Loucy (cell line): Measurements from ENCODE around the gene MGA.

Source experiments
- H2AFZ ChIP-seq: fragments of 200-600 bp; sonication (generic); 2 replicates; pipeline ENCODE4 v1.6.0; 2016; ENCODE audit warnings: antibody characterized with exemption, mild to moderate bottlenecking, low read length, moderate library complexity
- H3F3A ChIP-seq: fragments of 200-600 bp; 2 replicates; pipeline ENCODE4 v1.6.0; 2016; ENCODE audit warnings: antibody characterized with exemption, low read depth, mild to moderate bottlenecking
- H3K27me3 ChIP-seq: fragments of 200-600 bp; sonication (generic); 2 replicates; pipeline ENCODE4 v1.6.1; 2014; ENCODE audit warnings: low read length, mild to moderate bottlenecking; ENCODE audit not compliant: insufficient read depth, poor library complexity, severe bottlenecking
- H3K36me3 ChIP-seq: fragments of 200-600 bp; sonication (generic); 2 replicates; pipeline ENCODE4 v1.6.1; 2016; ENCODE audit warnings: low read length; ENCODE audit not compliant: insufficient read depth
- H3K4me1 ChIP-seq: fragments of 200-600 bp; sonication (generic); 2 replicates; pipeline ENCODE4 v1.5.1; 2014; ENCODE audit warnings: low read length, mild to moderate bottlenecking; ENCODE audit not compliant: insufficient read depth, poor library complexity, severe bottlenecking
- H3K4me2 ChIP-seq: fragments of 200-600 bp; sonication (generic); 2 replicates; pipeline ENCODE4 v1.6.0; 2014; ENCODE audit warnings: antibody characterized with exemption, low read length, low read depth, mild to moderate bottlenecking; ENCODE audit not compliant: poor library complexity, severe bottlenecking
- H3K4me3 ChIP-seq: fragments of 200-600 bp; sonication (generic); 2 replicates; pipeline ENCODE4 v1.5.1; 2014; ENCODE audit warnings: low read length, mild to moderate bottlenecking, mixed read lengths; ENCODE audit not compliant: poor library complexity, severe bottlenecking
- H3K79me2 ChIP-seq: fragments of 200-600 bp; sonication (generic); 2 replicates; pipeline ENCODE4 v1.6.1; 2014; ENCODE audit warnings: low read length; ENCODE audit not compliant: insufficient read depth
- H3K9ac ChIP-seq: fragments of 200-600 bp; sonication (generic); 2 replicates; pipeline ENCODE4 v1.6.0; 2014; ENCODE audit warnings: mild to moderate bottlenecking, low read depth, low read length, moderate library complexity; ENCODE audit not compliant: poor library complexity, severe bottlenecking
- H3K9me2 ChIP-seq: fragments of 200-600 bp; sonication (generic); replicated peaks from 2 replicates; pipeline ENCODE4 v1.6.1; 2016; ENCODE audit warnings: low read depth, low read length, mixed read lengths
- H3K9me3 ChIP-seq: fragments of 200-600 bp; sonication (generic); 2 replicates; pipeline ENCODE4 v1.6.1; 2014; ENCODE audit warnings: mild to moderate bottlenecking, antibody characterized with exemption, low read length, low read depth; ENCODE audit not compliant: insufficient read depth
- H4K20me1 ChIP-seq: fragments of 200-600 bp; sonication (generic); 2 replicates; pipeline ENCODE4 v1.6.0; 2014; ENCODE audit warnings: antibody characterized with exemption, low read length, mild to moderate bottlenecking; ENCODE audit not compliant: insufficient read depth, poor library complexity, severe bottlenecking
- CTCF ChIP-seq: fragments of 200-600 bp; sonication (generic); conservative IDR thresholded peaks from 2 replicates; pipeline ENCODE4 v1.5.1; 2014; ENCODE audit warnings: mild to moderate bottlenecking, antibody characterized with exemption, low read length
- EZH2phosphoT487 ChIP-seq: fragments of 200-600 bp; IDR thresholded peaks from 2 replicates; pipeline ENCODE4 v1.6.1; 2018; ENCODE audit warnings: antibody characterized with exemption, mild to moderate bottlenecking, moderate library complexity, borderline replicate concordance

The MGA gene

GRCh38 chr15:41678742-41679141 lies 18.5 kb downstream of the MGA start:
- Histone ChIP-seq H3K4me1 (peaks cover 4% of the 10 kb centered on the region), H3F3A (no peaks in the 10 kb centered on the region), H4K20me1 (peaks cover 74% of the 10 kb centered on the region), H3K9me2 (no peaks in the 10 kb centered on the region), H3K79me2 (peaks cover 98% of the 10 kb centered on the region), H3K9me3 (no peaks in the 10 kb centered on the region), H3K36me3 (peaks cover 7% of the 10 kb centered on the region; the same call in 1 of the 2 replicates), H3K4me2 (no peak overlapping the region), H3K4me3 (no peak overlapping the region), H3K27me3 (no peaks in the 10 kb centered on the region), H2AFZ (no peak overlapping the region), H3K9ac (no peak overlapping the region)
- TF ChIP-seq CTCF (no peak), EZH2phosphoT487 (no peak)

GRCh38 chr15:41683955-41684354 lies 23.8 kb downstream of the MGA start:
- no peak overlapping the region for H3K4me3 ChIP-seq
- H3K79me2 ChIP-seq, result peaks cover 99% of the 10 kb centered on the region
- H3K4me2 ChIP-seq, result no peak overlapping the region
- peaks cover 20% of the 10 kb centered on the region for H3K4me1 ChIP-seq
- no peaks in the 10 kb centered on the region for H3K36me3 ChIP-seq
- H3K9me2 ChIP-seq, result no peaks in the 10 kb centered on the region
- H3F3A ChIP-seq, result no peaks in the 10 kb centered on the region
- no peak overlapping the region for H3K9ac ChIP-seq
- TF ChIP-seq EZH2phosphoT487 (no peak), CTCF (no peak)
- H4K20me1 ChIP-seq, result peaks cover 85% of the 10 kb centered on the region
- H3K27me3 ChIP-seq, result no peaks in the 10 kb centered on the region
- no peaks in the 10 kb centered on the region for H3K9me3 ChIP-seq
- no peak overlapping the region for H2AFZ ChIP-seq

- Histone ChIP-seq H2AFZ (no peak overlapping the region), H3K4me1 (peaks cover 28% of the 10 kb centered on the region), H3F3A (no peaks in the 10 kb centered on the region), H3K4me2 (no peak overlapping the region), H3K79me2 (peaks cover 98% of the 10 kb centered on the region), H3K27me3 (no peaks in the 10 kb centered on the region), H3K9ac (no peak overlapping the region), H3K9me3 (no peaks in the 10 kb centered on the region), H3K9me2 (no peaks in the 10 kb centered on the region), H3K4me3 (no peak overlapping the region), H3K36me3 (no peaks in the 10 kb centered on the region), H4K20me1 (peaks cover 88% of the 10 kb centered on the region)
- TF ChIP-seq CTCF, result no peak
- no peak for TF ChIP-seq EZH2phosphoT487
Measured at GRCh38 chr15:41688671-41689070, 28.5 kb downstream of the MGA start.
